PFSK-1 (cell line): ENCODE data around the gene MOCOS.

ENCODE experiments used
- POLR2AphosphoS5 ChIP-seq: IDR thresholded peaks from 2 replicates; pipeline ENCODE4 v1.6.1; 2012; ENCODE audit warnings: low read depth, mild to moderate bottlenecking, control low read depth, low read length, moderate library complexity
- REST ChIP-seq, 2 experiments: IDR thresholded peaks; 2 replicates each; pipeline versions ENCODE4 v1.6.1 to v1.8.0; 2011 to 2012; ENCODE audit warnings: low read depth in 2 of 2, low read length in 2 of 2, control low read depth in 1 of 2, inconsistent platforms in 1 of 2, mild to moderate bottlenecking in 1 of 2, moderate library complexity in 1 of 2; ENCODE audit not compliant: insufficient read depth in 1 of 2
- SIN3A ChIP-seq: IDR thresholded peaks from 2 replicates; pipeline ENCODE4 v1.6.1; 2012; ENCODE audit warnings: mild to moderate bottlenecking, low read length, moderate library complexity, borderline replicate concordance; ENCODE audit not compliant: insufficient read depth
- TAF1 ChIP-seq: IDR thresholded peaks from 2 replicates; pipeline ENCODE4 v1.6.1; 2012; ENCODE audit warnings: low read length, control low read depth, borderline replicate concordance; ENCODE audit not compliant: insufficient read depth

- TF ChIP-seq POLR2AphosphoS5 (no peak), TAF1 (no peak), SIN3A (no peak), REST (IDR thresholded peaks at IDR 0.05; ENCODE audit: insufficient read depth in 1 of 2, low read depth in 2 of 2, low read length in 2 of 2) (no peak)
Observed at GRCh38 chr18:36183987-36184386, 3.3 kb upstream of the MOCOS start.
